Choroid plexus epithelial cell (primary cell): ENCODE measurements around the gene BTBD9.

Experiments
- DNase-seq: peaks from one replicate; pipeline ENCODE4 v3.0.0-alpha.2; 2010; ENCODE audit warnings: low read depth
- H3K4me3 ChIP-seq: 2 replicates; pipeline ENCODE4 v1.5.1; 2011; ENCODE audit warnings: low read depth, mild to moderate bottlenecking, control low read depth, low read length, moderate library complexity
- TF ChIP-seq, protein P1 (sequence below): conservative IDR thresholded peaks from 2 replicates; pipeline ENCODE4 v1.5.1; 2011; ENCODE audit warnings: low read depth, mild to moderate bottlenecking, control low read depth, inconsistent platforms, low read length, moderate library complexity

BTBD9 gene

DNA sequence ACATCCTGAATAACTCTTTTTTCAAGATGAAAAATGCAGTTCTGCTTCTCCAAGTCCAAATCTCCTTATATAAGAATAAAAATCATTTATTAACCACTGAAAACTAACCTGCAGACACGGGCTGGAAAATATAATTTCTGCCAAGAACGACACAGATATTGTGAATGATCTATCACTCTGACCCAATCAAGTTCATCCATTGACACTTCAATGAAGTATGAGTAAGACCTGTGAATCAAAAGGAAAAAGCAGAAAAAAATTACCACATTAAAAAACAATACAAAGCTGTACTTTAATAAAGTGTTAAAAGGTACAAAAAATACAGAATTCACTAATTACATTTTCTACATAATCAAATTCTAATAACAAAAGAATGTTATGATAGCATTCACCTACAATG lies 62.2 kb downstream of the BTBD9 start:
- TF ChIP-seq, protein P1, sequence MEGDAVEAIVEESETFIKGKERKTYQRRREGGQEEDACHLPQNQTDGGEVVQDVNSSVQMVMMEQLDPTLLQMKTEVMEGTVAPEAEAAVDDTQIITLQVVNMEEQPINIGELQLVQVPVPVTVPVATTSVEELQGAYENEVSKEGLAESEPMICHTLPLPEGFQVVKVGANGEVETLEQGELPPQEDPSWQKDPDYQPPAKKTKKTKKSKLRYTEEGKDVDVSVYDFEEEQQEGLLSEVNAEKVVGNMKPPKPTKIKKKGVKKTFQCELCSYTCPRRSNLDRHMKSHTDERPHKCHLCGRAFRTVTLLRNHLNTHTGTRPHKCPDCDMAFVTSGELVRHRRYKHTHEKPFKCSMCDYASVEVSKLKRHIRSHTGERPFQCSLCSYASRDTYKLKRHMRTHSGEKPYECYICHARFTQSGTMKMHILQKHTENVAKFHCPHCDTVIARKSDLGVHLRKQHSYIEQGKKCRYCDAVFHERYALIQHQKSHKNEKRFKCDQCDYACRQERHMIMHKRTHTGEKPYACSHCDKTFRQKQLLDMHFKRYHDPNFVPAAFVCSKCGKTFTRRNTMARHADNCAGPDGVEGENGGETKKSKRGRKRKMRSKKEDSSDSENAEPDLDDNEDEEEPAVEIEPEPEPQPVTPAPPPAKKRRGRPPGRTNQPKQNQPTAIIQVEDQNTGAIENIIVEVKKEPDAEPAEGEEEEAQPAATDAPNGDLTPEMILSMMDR = no peak
- no peak for DNase-seq

DNA sequence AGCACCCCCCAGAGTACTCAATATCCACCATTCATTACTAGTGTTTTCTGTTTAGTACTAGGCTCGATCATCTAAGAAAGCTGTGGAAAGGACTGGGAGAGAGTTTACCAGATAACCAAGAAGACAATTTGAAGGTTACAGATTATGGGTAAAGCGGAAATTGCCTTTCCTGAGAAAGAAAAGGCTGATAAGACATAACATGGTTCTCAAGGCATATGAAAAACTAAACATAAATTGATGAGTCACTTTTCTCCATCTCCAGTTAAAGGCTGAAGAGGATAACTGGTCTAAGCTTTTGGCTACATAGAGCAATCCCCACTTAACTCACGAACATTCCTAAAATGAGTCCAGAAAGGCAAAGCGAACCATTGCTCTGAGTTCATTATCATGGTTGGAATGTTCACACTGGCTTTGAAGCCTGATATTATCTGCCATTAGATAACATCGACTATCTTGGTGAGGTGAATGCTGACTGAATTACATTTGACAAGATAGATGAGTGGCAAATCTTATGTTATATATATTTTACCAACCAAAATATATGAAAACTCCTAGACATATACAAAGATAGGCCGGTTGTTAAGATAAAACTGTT lies 65.8 kb downstream of the BTBD9 start:
- TF ChIP-seq, protein P1 = no peak
- no peak overlapping the region for H3K4me3 ChIP-seq
- DNase-seq = peak; percentile 17

More for the DNA sequence above, 62.2 kb downstream of the BTBD9 start:
- no peak overlapping the region for H3K4me3 ChIP-seq

DNA sequence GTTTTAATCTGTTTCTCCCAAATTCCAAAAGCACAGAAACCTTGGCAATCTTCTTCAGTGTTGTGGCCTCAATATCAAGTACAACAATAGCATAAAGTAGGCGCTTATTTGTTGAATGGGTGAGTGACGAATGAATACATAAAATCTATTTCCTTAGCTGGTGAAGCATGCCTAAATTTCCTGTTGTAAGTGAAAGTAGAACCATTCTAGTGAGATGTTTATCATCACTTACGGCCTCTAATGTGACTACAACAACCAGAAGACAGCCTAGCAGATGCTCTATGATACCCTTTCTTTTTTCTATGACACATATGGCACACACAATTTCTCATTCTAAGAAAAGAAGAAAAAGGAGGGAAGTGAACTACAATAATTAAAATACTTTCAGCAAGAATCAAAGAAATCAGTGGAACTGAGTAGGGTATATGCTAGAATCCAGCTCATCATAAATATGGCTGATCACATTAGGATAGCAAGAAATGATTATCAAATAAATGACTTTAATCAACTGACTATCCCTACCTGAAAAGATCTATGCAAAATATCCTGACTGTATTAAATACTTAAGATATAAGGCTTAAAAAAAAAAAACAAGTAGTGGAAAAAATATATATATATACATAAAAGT lies 67.4 kb downstream of the BTBD9 start:
- no peak for DNase-seq
- TF ChIP-seq, protein P1 = no peak
- H3K4me3 ChIP-seq = no peak overlapping the region

DNA sequence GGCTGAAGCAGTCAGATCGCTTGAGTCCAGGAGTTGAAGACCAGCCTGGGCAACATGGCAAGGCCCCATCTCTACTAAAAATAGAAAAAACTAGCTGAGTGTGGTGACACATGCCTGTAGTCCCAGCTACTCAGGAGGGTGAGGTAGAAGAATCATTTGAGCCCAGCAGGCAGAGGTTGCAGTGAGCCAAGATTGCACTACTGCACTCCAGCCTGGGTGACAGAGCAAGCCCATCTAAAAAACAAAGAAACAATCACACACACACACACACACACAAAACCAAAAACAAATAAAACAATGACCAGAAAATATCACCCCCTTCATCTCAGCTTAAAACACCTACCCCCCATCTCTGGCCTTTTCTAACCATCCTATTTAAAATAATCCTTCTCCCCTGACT lies 68.0 kb downstream of the BTBD9 start:
- no peak overlapping the region for H3K4me3 ChIP-seq
- TF ChIP-seq, protein P1 = no peak
- DNase-seq = no peak

DNA sequence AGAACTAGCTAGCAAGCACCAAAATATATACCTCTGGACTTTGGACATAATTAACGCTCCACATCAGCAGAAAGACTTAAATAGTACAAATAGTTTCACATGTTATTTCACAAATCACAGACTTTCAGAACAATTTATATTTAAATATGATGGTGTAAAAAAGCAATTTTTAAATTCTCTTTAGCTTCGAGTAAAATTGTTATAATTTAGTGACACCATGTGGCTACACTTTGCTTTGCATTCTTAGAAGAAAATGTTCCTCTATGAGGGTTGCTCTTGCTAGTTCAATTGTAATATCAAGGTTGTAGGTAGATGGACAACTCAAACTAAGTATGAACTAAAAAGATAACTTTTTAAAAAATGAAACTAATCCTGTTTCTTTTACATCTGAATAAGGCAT lies 69.0 kb downstream of the BTBD9 start:
- DNase-seq = peak; percentile 66
- TF ChIP-seq, protein P1 = peak; percentile 58
- H3K4me3 ChIP-seq = no peak overlapping the region

DNA sequence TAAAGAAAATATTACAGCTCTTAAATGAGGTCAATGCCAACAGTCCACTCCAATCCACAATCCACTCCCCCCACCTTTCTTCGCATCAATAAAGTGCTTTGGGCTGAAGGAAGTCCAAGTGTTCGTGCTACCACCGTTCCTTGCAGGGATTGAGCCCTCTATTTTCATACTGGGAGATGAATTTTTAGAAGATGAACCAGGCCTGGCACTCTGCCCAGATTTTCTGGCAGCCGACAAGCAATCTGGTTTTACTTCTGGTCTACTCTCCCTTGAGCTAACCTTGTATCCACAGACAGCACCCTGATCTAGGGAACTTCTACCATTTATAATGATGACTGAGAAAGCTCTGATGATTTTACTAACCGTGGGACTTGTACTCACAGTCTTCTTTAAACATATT lies 72.3 kb downstream of the BTBD9 start:
- DNase-seq = peak; percentile 95
- no peak overlapping the region for H3K4me3 ChIP-seq
- TF ChIP-seq, protein P1 = no peak

DNA sequence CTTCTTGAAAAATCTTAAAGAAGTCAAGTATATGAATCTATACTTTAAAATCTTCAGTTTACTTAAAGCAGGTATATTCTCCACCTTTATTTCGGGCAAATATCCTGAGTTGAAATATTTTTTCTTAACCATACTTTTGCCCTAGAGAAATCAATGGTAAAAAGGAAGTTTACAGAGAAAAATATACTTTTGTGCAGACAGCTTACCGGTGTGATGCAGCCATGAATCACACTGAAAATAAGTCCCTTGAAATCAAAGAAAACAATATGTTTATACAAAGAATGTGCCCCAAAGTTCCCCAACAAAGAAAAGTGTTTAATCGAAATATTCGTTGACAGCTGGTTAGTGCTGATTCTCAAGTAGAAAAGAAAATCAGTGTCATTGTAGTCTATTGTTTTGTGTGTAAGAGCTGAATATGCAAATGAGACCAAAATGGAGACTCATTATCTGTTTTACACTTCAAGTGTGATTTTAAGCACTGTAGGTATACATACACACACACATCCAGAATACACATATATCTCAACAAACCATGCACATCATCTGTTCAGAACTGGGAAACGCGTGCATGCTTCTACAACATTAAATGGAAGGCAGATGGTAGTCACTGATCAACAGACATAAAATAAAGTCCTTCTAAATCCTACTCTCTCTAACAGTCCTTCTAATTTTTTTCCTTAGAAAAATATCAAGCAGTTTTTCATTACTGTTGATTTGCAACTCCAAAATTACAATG lies 73.3 kb downstream of the BTBD9 start:
- TF ChIP-seq, protein P1 = no peak
- H3K4me3 ChIP-seq = no peak overlapping the region
- DNase-seq = no peak
